DMS 273 (cell line): Measurements from ENCODE around the gene SLC5A9.
"Not testable (repeated sequence)": the region's sequence is repeated elsewhere in the genome, so short reads cannot be mapped to it uniquely, and the experiment has no call there.

Experiments used
- DNase-seq: peaks from one replicate; lab custom pipeline; 2025; ENCODE audit not compliant: unreplicated experiment; lab: John Stamatoyannopoulos, UW

The SLC5A9 gene

GRCh38 chr1:48213462-48213861 lies 9.1 kb upstream of the SLC5A9 start:
- DNase-seq, result not testable (repeated sequence)

GRCh38 chr1:48214366-48214765 lies 8.2 kb upstream of the SLC5A9 start:
- not testable (repeated sequence) for DNase-seq

GRCh38 chr1:48214820-48215219 lies 7.7 kb upstream of the SLC5A9 start:
- DNase-seq, result no peak

GRCh38 chr1:48215222-48215621 lies 7.3 kb upstream of the SLC5A9 start:
- no peak for DNase-seq

- no peak for DNase-seq
Measured at GRCh38 chr1:48215889-48216288, 6.6 kb upstream of the SLC5A9 start.

GRCh38 chr1:48216313-48216712 lies 6.2 kb upstream of the SLC5A9 start:
- DNase-seq, result no peak

GRCh38 chr1:48216941-48217340 lies 5.6 kb upstream of the SLC5A9 start:
- DNase-seq, result no peak

- no peak for DNase-seq
Measured at GRCh38 chr1:48217856-48218255, 4.7 kb upstream of the SLC5A9 start.

- no peak for DNase-seq
Measured at GRCh38 chr1:48219803-48220202, 2.7 kb upstream of the SLC5A9 start.

GRCh38 chr1:48221122-48221521 lies 1.4 kb upstream of the SLC5A9 start:
- no peak for DNase-seq

- no peak for DNase-seq
Measured at GRCh38 chr1:48221657-48222056, 859 bp upstream of the SLC5A9 start.

GRCh38 chr1:48223366-48224240 lies 1.1 kb downstream of the SLC5A9 start:
- peak; percentile 9 for DNase-seq

GRCh38 chr1:48224791-48225190 lies 2.3 kb downstream of the SLC5A9 start:
- DNase-seq, result no peak

- no peak for DNase-seq
Measured at GRCh38 chr1:48225579-48225978, 3.1 kb downstream of the SLC5A9 start.

- no peak for DNase-seq
Measured at GRCh38 chr1:48227165-48228013, 4.9 kb downstream of the SLC5A9 start.

- peak; percentile 13 for DNase-seq
Measured at GRCh38 chr1:48228156-48228555, 5.6 kb downstream of the SLC5A9 start.

- DNase-seq, result no peak
Measured at GRCh38 chr1:48229317-48229716, 6.8 kb downstream of the SLC5A9 start.

- DNase-seq, result no peak
Measured at GRCh38 chr1:48230236-48230635, 7.7 kb downstream of the SLC5A9 start.

- DNase-seq, result no peak
Measured at GRCh38 chr1:48232722-48233121, 10.2 kb downstream of the SLC5A9 start.

- DNase-seq, result no peak
Measured at GRCh38 chr1:48233666-48234485, 11.4 kb downstream of the SLC5A9 start.

GRCh38 chr1:48235652-48236051 lies 13.1 kb downstream of the SLC5A9 start:
- DNase-seq, result no peak
